ENCODE results near the gene COLGALT1. TPM values are rescaled to one million over a fixed set of nuclear protein-coding genes. Genes with fewer than 3 reads are reported as not detected.

Gene COLGALT1
- total RNA-seq, 2 experiments from 2014 or later = 49.6 to 68.6 TPM

DNA sequence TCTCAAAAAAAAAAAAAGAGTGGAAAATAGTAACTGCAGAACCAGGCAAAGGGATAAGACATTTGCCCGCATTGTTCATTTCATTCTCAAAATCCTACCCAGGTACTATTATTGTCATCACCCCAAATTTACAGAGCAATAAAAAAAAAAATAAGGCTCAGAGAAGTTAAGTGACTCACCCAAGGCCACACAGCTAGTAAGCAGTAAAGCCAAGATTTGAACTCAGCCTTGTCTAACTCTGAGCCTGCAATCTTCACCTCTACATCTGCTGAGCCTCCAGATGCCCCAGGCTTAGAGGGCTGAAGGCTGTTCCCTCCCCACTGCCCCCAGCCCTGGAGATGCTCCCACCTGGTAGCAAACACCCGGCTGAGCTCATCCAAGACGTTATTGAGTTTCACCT, 71.7 kb downstream of the COLGALT1 start:
- intact Hi-C loops (cut with micrococcal nuclease; ENCODE audit: unreplicated experiment) = no loop called here
- Histone ChIP-seq H3K27ac (ENCODE audit: low read depth, low read length, poor library complexity, severe bottlenecking) (no peak overlapping the region), H2AFZ (ENCODE audit: low read length) (no peak overlapping the region), H3K4me2 (ENCODE audit: low read length) (no peak overlapping the region), H4K20me1 (ENCODE audit: insufficient read depth, low read length) (no peaks in the 10 kb centered on the region), H3K4me3 (ENCODE audit: low read depth, low read length, poor library complexity, severe bottlenecking) (no peak overlapping the region), H3K79me2 (ENCODE audit: insufficient read depth, low read depth, low read length) (no peaks in the 10 kb centered on the region), H3K9me2 (ENCODE audit: insufficient read depth, low read length) (no peaks in the 10 kb centered on the region), H3K4me1 (ENCODE audit: insufficient read depth, low read length, poor library complexity, severe bottlenecking) (peaks cover 6% of the 10 kb centered on the region), H3K36me3 (ENCODE audit: insufficient read depth, low read length) (no peaks in the 10 kb centered on the region), H3K9me3 (ENCODE audit: low read length) (no peaks in the 10 kb centered on the region)
- ChIA-PET POLR2A (no interaction called here), CTCF (ENCODE audit: unreplicated experiment) (no interaction called here)
- TF ChIP-seq EZH2phosphoT487 (IDR thresholded peaks at IDR 0.05; ENCODE audit: borderline replicate concordance, low read depth, low read length) = no peak
- TF ChIP-seq, protein P1, sequence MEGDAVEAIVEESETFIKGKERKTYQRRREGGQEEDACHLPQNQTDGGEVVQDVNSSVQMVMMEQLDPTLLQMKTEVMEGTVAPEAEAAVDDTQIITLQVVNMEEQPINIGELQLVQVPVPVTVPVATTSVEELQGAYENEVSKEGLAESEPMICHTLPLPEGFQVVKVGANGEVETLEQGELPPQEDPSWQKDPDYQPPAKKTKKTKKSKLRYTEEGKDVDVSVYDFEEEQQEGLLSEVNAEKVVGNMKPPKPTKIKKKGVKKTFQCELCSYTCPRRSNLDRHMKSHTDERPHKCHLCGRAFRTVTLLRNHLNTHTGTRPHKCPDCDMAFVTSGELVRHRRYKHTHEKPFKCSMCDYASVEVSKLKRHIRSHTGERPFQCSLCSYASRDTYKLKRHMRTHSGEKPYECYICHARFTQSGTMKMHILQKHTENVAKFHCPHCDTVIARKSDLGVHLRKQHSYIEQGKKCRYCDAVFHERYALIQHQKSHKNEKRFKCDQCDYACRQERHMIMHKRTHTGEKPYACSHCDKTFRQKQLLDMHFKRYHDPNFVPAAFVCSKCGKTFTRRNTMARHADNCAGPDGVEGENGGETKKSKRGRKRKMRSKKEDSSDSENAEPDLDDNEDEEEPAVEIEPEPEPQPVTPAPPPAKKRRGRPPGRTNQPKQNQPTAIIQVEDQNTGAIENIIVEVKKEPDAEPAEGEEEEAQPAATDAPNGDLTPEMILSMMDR (conservative IDR thresholded peaks at IDR 0.05; ENCODE audit: low read length) = no peak
- no peak for DNase-seq (ENCODE audit: low spot score)
- BruUV-seq (replicated peaks) = no TSS peak

DNA sequence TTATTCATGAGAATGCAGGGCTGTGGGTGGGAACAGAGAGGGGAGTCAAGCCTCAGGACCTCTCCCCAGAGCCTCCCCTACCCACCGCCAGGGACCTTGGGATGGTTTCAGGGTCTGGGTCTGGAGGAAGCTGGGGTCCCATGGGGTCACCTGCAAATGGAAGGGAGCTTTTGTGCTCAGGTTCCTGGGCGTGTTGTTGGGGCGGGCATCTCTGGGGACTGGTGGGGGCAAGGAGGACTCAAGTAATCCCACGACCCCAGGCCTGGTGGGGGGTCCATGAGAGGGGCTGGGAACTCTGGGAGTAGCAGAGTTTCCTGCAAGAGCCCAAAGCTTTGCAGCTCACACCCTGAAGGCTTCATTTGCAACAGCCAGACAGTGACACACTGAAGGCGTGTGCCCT, 72.5 kb downstream of the COLGALT1 start:
- ChIA-PET CTCF (ENCODE audit: unreplicated experiment) (interaction anchor here (0.6 kb wide), 1 partner anchor 250 kb away, joined by 3 read pairs; no protein-coding TSS in a partner anchor), POLR2A (no interaction called here)
- BruUV-seq (replicated peaks) = no TSS peak
- Histone ChIP-seq H3K4me2 (ENCODE audit: low read length) (no peak overlapping the region), H4K20me1 (ENCODE audit: insufficient read depth, low read length) (no peaks in the 10 kb centered on the region), H3K9me2 (ENCODE audit: insufficient read depth, low read length) (no peaks in the 10 kb centered on the region), H2AFZ (ENCODE audit: low read length) (no peak overlapping the region), H3K36me3 (ENCODE audit: insufficient read depth, low read length) (no peaks in the 10 kb centered on the region), H3K79me2 (ENCODE audit: insufficient read depth, low read depth, low read length) (no peaks in the 10 kb centered on the region), H3K4me1 (ENCODE audit: insufficient read depth, low read length, poor library complexity, severe bottlenecking) (peaks cover 1% of the 10 kb centered on the region), H3K4me3 (ENCODE audit: low read depth, low read length, poor library complexity, severe bottlenecking) (no peak overlapping the region), H3K27ac (ENCODE audit: low read depth, low read length, poor library complexity, severe bottlenecking) (no peak overlapping the region), H3K9me3 (ENCODE audit: low read length) (no peaks in the 10 kb centered on the region)
- DNase-seq (ENCODE audit: low spot score) = no peak
- no peak for TF ChIP-seq EZH2phosphoT487 (IDR thresholded peaks at IDR 0.05; ENCODE audit: borderline replicate concordance, low read depth, low read length)
- TF ChIP-seq, protein P1 (conservative IDR thresholded peaks at IDR 0.05; ENCODE audit: low read length) = no peak
- intact Hi-C loops (cut with micrococcal nuclease; ENCODE audit: unreplicated experiment) = no loop called here

- Histone ChIP-seq H3K4me3 (ENCODE audit: low read depth, low read length, poor library complexity, severe bottlenecking) (no peak overlapping the region), H2AFZ (ENCODE audit: low read length) (no peak overlapping the region), H3K4me2 (ENCODE audit: low read length) (no peak overlapping the region), H3K9me3 (ENCODE audit: low read length) (no peaks in the 10 kb centered on the region), H3K27ac (ENCODE audit: low read depth, low read length, poor library complexity, severe bottlenecking) (no peak overlapping the region), H3K36me3 (ENCODE audit: insufficient read depth, low read length) (no peaks in the 10 kb centered on the region), H3K79me2 (ENCODE audit: insufficient read depth, low read depth, low read length) (no peaks in the 10 kb centered on the region), H3K9me2 (ENCODE audit: insufficient read depth, low read length) (no peaks in the 10 kb centered on the region), H3K4me1 (ENCODE audit: insufficient read depth, low read length, poor library complexity, severe bottlenecking) (no peaks in the 10 kb centered on the region), H4K20me1 (ENCODE audit: insufficient read depth, low read length) (no peaks in the 10 kb centered on the region)
- POLR2A ChIA-PET = no interaction called here
- no peak for DNase-seq (ENCODE audit: low spot score)
- CTCF ChIA-PET (ENCODE audit: unreplicated experiment) = no interaction called here
- TF ChIP-seq, protein P1 (conservative IDR thresholded peaks at IDR 0.05; ENCODE audit: low read length) = no peak
- TF ChIP-seq EZH2phosphoT487 (IDR thresholded peaks at IDR 0.05; ENCODE audit: borderline replicate concordance, low read depth, low read length) = no peak
- intact Hi-C loops (cut with micrococcal nuclease; ENCODE audit: unreplicated experiment) = no loop called here
- no TSS peak for BruUV-seq (replicated peaks)
Observed at GRCh38 chr19:17629760-17630159, 74.3 kb downstream of the COLGALT1 start.

Measured in OCI-LY7 (cell line).